ENCODE results near the gene APPBP2. TPM values are rescaled to one million over a fixed set of nuclear protein-coding genes. Genes with fewer than 3 reads are reported as not detected.

APPBP2 gene
- total and polyA plus RNA-seq, 2 of the 8 experiments (the other 6 are each of a cell fraction or from before 2014, with no cell fraction given), result 3.3 to 18.0 TPM

GRCh38 chr17:60540460-60540859 lies 14.4 kb upstream of the APPBP2 start (continued):
- TF ChIP-seq CTCF (IDR thresholded peaks at IDR 0.05; ENCODE audit: control extremely low read depth in 1 of 3, insufficient read depth in 1 of 3, low read depth in 1 of 3, low read length in 3 of 3) (no peak), SIX5 (IDR thresholded peaks at IDR 0.05; ENCODE audit: low read depth, low read length) (no peak), SUZ12 (IDR thresholded peaks at IDR 0.05; ENCODE audit: low read length) (no peak), HDAC6 (IDR thresholded peaks at IDR 0.05; ENCODE audit: low read depth, low read length) (no peak), GTF2F1 (IDR thresholded peaks at IDR 0.05; ENCODE audit: borderline replicate concordance, low read depth, low read length) (no peak), RAD21 (IDR thresholded peaks at IDR 0.05 in 1 of 2, conservative IDR thresholded peaks at IDR 0.05 in 1 of 2; ENCODE audit: low read depth in 2 of 2, low read length in 2 of 2) (no peak), BCL11A (IDR thresholded peaks at IDR 0.05; ENCODE audit: low read depth in 2 of 2, low read length in 2 of 2) (no peak), CEBPB (IDR thresholded peaks at IDR 0.05; ENCODE audit: low read depth, low read length) (no peak), NRF1 (IDR thresholded peaks at IDR 0.05; ENCODE audit: low read depth, low read length) (no peak)

All from H1 (cell line).